ENCODE results near the gene DGAT2L6. TPM values are rescaled to one million over a fixed set of nuclear protein-coding genes. Genes with fewer than 3 reads are reported as not detected.
"Not testable (repeated sequence)": the region's sequence is repeated elsewhere in the genome, so short reads cannot be mapped to it uniquely, and the experiment has no call there.

Gene DGAT2L6
- total and polyA plus RNA-seq, 12 donors, result not detected

DNA sequence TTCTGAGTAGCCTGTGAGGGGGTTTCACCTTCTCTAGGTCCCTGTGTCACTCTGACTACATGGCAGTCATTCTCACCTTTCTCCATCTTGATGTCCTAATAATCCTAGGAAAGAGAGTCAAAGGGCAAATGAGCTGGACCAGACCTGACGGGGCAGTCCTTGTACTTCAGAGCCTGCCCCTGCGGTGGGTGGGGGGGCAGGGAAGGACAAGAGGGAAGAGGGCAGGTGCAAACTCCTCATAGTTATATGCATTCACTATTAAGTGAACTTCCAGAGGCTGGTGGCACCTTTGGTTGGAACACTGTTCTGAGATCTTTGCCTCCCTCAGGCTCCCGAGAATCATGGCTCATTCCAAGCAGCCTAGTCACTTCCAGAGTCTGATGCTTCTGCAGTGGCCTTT lies 57.1 kb downstream of the DGAT2L6 start, which contains the start of gene AWAT1:
Gene AWAT1, plus strand, starts transcription at position 301 of the 400 bp plus-strand sequence. Its CDS starts 41 bp downstream, at position 342.
- Histone ChIP-seq H3K4me1 (replicated peaks in 1 of 2) (no peaks in the 10 kb centered on the region), H3K36me3 (replicated peaks in 1 of 2) (no peaks in the 10 kb centered on the region), H3K27me3 (no peaks in the 10 kb centered on the region), H3K9me3 (replicated peaks in 1 of 3) (no peaks in the 10 kb centered on the region), H3K4me3 (no peak within 1 kb of the TSS), H3K27ac (no peak within 1 kb of the TSS)
- TF ChIP-seq, protein P1, sequence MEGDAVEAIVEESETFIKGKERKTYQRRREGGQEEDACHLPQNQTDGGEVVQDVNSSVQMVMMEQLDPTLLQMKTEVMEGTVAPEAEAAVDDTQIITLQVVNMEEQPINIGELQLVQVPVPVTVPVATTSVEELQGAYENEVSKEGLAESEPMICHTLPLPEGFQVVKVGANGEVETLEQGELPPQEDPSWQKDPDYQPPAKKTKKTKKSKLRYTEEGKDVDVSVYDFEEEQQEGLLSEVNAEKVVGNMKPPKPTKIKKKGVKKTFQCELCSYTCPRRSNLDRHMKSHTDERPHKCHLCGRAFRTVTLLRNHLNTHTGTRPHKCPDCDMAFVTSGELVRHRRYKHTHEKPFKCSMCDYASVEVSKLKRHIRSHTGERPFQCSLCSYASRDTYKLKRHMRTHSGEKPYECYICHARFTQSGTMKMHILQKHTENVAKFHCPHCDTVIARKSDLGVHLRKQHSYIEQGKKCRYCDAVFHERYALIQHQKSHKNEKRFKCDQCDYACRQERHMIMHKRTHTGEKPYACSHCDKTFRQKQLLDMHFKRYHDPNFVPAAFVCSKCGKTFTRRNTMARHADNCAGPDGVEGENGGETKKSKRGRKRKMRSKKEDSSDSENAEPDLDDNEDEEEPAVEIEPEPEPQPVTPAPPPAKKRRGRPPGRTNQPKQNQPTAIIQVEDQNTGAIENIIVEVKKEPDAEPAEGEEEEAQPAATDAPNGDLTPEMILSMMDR (IDR thresholded peaks at IDR 0.05), result no peak
- no peak for TF ChIP-seq POLR2A (IDR thresholded peaks at IDR 0.05)
- intact Hi-C loops (cut with DNase I), result no loop called here
- DNase-seq, result no peak
- WGBS, 4 donors, result 70 to 80% (median 71%) methylated on average over 3 of the region's 3 CpGs; no CpG with 5 or more reads in 1 of the 4 donors

DNA sequence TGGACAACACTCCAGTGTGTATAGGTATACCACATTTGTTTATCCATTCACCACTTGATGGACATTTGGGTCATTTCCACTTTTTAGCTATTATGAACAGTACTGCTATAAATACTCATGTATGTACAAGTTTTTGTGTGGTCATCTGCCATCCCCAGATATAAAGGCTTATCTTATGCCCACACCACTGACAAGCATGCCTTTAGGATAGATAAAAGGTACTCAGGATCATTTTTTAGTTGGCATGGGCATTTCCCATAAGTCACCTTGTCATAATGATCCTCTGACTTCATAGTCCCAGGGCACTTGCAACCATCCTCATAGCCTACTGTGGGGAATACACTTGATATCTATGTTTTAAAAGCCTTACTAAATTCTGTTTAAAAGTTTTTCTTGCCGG lies 63.5 kb downstream of the DGAT2L6 start:
- no peak overlapping the region for H3K27ac ChIP-seq
- H3K4me1 ChIP-seq (replicated peaks in 1 of 2), result no peaks in the 10 kb centered on the region
- H3K4me3 ChIP-seq, result no peak overlapping the region
- no peaks in the 10 kb centered on the region for H3K9me3 ChIP-seq (replicated peaks in 1 of 3)
- no peaks in the 10 kb centered on the region for H3K36me3 ChIP-seq (replicated peaks in 1 of 2)
- DNase-seq, result no peak
- H3K27me3 ChIP-seq, result no peaks in the 10 kb centered on the region
- WGBS, 4 donors, result 80 to 100% (median 89%) methylated on average over 1 of the region's 1 CpG
- intact Hi-C loops (cut with DNase I), result no loop called here
- TF ChIP-seq, protein P1 (IDR thresholded peaks at IDR 0.05), result no peak
- no peak for TF ChIP-seq POLR2A (IDR thresholded peaks at IDR 0.05)

DNA sequence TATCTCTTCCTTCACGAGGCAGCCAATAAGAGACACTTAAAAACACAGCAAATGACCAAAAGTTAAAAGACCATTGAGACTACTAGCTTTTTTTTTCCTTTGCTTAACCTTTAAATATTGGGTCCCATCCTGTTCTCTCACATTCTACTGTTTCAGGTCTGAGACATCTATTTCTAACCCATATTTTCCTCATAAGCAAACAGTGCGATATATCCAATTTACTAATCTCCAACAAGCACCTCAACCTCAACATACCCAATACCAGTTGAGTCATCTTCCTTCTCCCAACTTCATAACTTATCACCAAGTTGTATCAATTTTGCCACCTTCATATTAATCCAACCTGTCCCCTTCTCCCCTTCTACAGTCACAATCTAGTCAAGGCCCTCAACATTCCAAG lies 64.2 kb downstream of the DGAT2L6 start:
- DNase-seq, result no peak
- intact Hi-C loops (cut with DNase I), result no loop called here
- Histone ChIP-seq H3K36me3 (replicated peaks in 1 of 2) (no peaks in the 10 kb centered on the region), H3K27me3 (no peaks in the 10 kb centered on the region), H3K27ac (no peak overlapping the region), H3K9me3 (replicated peaks in 1 of 3) (no peaks in the 10 kb centered on the region), H3K4me1 (replicated peaks in 1 of 2) (no peaks in the 10 kb centered on the region), H3K4me3 (no peak overlapping the region)
- TF ChIP-seq POLR2A (IDR thresholded peaks at IDR 0.05), result no peak
- TF ChIP-seq, protein P1 (IDR thresholded peaks at IDR 0.05), result no peak
- WGBS, 4 donors, result 63 to 87% (median 80%) methylated on average over 2 of the region's 2 CpGs

DNA sequence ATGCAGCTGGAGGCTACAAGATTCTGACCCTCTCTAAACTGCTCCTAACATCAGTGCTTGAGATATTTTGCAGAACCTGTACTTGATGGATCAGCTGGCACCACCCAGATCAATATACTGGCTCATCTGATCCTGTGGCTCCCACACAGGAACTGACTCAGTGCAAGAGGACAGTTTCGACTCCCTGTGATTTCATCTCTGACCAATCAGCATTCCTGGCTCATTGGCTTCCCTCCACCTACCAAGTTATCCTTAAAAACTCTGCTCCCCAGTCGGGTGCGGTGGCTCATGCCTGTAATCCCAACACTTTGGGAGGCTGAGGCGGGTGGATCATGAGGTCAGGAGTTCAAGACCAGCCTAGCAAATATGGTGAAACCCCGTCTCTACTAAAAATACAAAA lies 66.3 kb downstream of the DGAT2L6 start:
- DNase-seq; intact Hi-C loops (cut with DNase I); H3K27ac ChIP-seq; H3K36me3 ChIP-seq (replicated peaks in 1 of 2); H3K27me3 ChIP-seq; H3K4me1 ChIP-seq (replicated peaks in 1 of 2); H3K4me3 ChIP-seq; H3K9me3 ChIP-seq (replicated peaks in 1 of 3): not testable (repeated sequence)
- WGBS, 4 donors, result 77 to 79% (median 79%) methylated on average over 4 to 5 of the region's 5 CpGs

DNA sequence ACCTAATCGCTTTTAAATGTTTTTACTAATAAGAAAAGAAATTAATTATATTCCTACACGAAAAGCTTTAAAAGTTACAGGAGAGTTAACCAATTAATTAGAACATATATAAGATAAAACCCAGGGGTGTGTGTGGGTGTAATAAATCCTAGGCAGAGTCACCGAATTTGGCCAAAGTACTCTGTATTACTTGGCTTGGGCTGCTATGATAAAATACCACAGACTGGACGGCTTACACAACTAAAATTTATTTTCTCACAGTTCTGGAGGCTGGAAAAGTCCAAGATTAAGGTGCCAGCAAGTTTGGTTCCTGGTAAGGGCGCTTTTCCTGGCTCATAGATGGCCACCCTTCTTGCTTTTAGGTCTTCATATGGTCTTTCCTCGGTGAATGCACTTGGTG lies 67.6 kb downstream of the DGAT2L6 start:
- intact Hi-C loops (cut with DNase I), result no loop called here
- no peak for TF ChIP-seq POLR2A (IDR thresholded peaks at IDR 0.05)
- WGBS, 4 donors, result 64 to 77% (median 66%) methylated on average over 6 of the region's 6 CpGs
- Histone ChIP-seq H3K36me3 (replicated peaks in 1 of 2) (no peaks in the 10 kb centered on the region), H3K27me3 (peaks cover 8% of the 10 kb centered on the region), H3K9me3 (replicated peaks in 1 of 3) (no peaks in the 10 kb centered on the region), H3K4me3 (no peak overlapping the region), H3K4me1 (replicated peaks in 1 of 2) (no peaks in the 10 kb centered on the region), H3K27ac (no peak overlapping the region)
- no peak for DNase-seq

Measured in adrenal gland (tissue), 12 donors.